BLaER1 treated with 17β-estradiol and CSF1 and Interleukin-3, amounts not matched to agents 10 nM and 100 nM (cell line): ENCODE data around the gene S1PR4.

Source experiments
- H3K27ac ChIP-seq, 11 experiments: shearing (Covaris generic); formaldehyde crosslinking; 2 replicates each; pipeline ENCODE4 v1.8.1; 2022
- H3K27me3 ChIP-seq, 11 experiments: shearing (Covaris generic); formaldehyde crosslinking; 2 replicates each; pipeline ENCODE4 v1.8.1; 2022
- H3K36me3 ChIP-seq, 11 experiments: shearing (Covaris generic); formaldehyde crosslinking; 2 replicates each; pipeline ENCODE4 v1.8.1; 2022
- H3K4me1 ChIP-seq, 10 experiments: shearing (Covaris generic); formaldehyde crosslinking; 2 replicates each; pipeline ENCODE4 v1.8.1; 2022
- H3K4me2 ChIP-seq, 11 experiments: shearing (Covaris generic); formaldehyde crosslinking; 2 replicates each; pipeline ENCODE4 v1.8.1; 2022
- H3K4me3 ChIP-seq, 10 experiments: shearing (Covaris generic); formaldehyde crosslinking; 2 replicates each; pipeline ENCODE4 v1.8.1; 2022
- H3K9ac ChIP-seq, 11 experiments: shearing (Covaris generic); formaldehyde crosslinking; 2 replicates each; pipeline ENCODE4 v1.8.1; 2022
- H3K9me3 ChIP-seq, 11 experiments: shearing (Covaris generic); formaldehyde crosslinking; replicated peaks in 1 of 11; 2 replicates each; pipeline ENCODE4 v1.8.1; 2022
- H4K20me1 ChIP-seq, 11 experiments: shearing (Covaris generic); formaldehyde crosslinking; 2 replicates each; pipeline ENCODE4 v1.8.1; 2022
- Cebpa-rat ChIP-seq, 11 experiments: shearing (Covaris generic); IDR thresholded peaks; 2 replicates each; pipeline ENCODE4 v1.8.1; 2022

Gene S1PR4

DNA sequence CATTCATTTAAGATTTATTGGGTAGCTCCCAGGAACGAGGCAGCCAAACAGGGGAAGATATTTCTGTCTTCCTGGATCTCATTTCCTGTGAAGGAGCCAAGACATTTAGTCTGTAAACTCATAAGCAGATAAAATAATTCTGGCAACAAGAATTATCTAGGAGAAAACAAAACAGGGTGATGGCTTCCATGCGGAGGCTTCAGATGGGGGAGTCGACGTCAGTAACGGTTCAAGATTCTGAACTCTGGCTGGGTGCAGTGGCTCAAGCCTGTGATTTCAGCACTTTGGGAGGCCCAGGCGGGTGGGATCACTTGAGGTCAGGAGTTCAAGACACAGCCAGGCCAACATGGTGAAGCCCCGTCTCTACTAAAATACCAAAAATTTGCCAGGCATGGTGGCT lies 41.5 kb upstream of the S1PR4 start:
- H3K4me2 ChIP-seq = peak overlapping the region; percentile 81 to 97 (median 93)
- peaks cover 0 to 27% (median 16%) of the 10 kb centered on the region in 11 experiments; a peak in 14 of 22 replicates for H3K36me3 ChIP-seq
- no peaks in the 10 kb centered on the region; a peak in 1 of 22 replicates for H4K20me1 ChIP-seq
- peak overlapping the region; percentile 95 to 100 (median 98) for H3K9ac ChIP-seq
- H3K4me1 ChIP-seq = peaks cover 65 to 89% (median 80%) of the 10 kb centered on the region in 10 experiments
- peaks cover 0 to 14% (median 0%) of the 10 kb centered on the region in 11 experiments; a peak in 3 of 22 replicates for H3K9me3 ChIP-seq
- no peaks in the 10 kb centered on the region for H3K27me3 ChIP-seq
- no peak for TF ChIP-seq Cebpa-rat (IDR thresholded peaks at IDR 0.05)
- peak overlapping the region; percentile 93 to 99 (median 98) for H3K27ac ChIP-seq
- H3K4me3 ChIP-seq = peak overlapping the region; percentile 83 to 100 (median 99)

DNA sequence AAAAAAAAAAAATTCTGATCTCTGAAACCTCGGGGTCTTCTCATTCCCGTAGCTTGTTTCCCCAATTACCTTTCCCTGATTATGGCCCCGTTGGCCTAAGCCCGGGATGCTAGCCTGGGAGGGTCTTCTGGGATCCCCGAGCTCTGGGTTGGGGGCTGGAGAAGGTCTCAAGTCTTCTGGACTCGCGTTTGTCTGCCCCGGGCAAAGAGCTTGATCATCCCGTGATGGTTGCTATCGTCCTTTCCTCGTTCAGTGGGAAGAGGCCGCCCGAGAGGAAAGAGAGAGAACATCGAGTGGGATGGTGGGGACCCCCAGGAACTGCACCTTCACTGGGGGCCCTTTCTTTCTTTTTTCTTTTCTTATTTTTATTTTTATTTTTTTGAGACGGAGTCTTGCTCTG lies 40.3 kb upstream of the S1PR4 start:
- peaks cover 0 to 27% (median 16%) of the 10 kb centered on the region in 11 experiments; a peak in 14 of 22 replicates for H3K36me3 ChIP-seq
- H3K4me3 ChIP-seq = peak overlapping the region; percentile 83 to 100 (median 99)
- no peak for TF ChIP-seq Cebpa-rat (IDR thresholded peaks at IDR 0.05)
- peaks cover 66 to 89% (median 80%) of the 10 kb centered on the region in 10 experiments for H3K4me1 ChIP-seq
- H3K27ac ChIP-seq = peak overlapping the region; percentile 35 to 99 (median 96); a peak in 21 of 22 replicates
- peak overlapping the region; percentile 95 to 100 (median 98); a peak in 20 of 22 replicates for H3K9ac ChIP-seq
- H3K27me3 ChIP-seq = no peaks in the 10 kb centered on the region
- peak overlapping the region; percentile 81 to 97 (median 93) for H3K4me2 ChIP-seq
- no peaks in the 10 kb centered on the region; a peak in 1 of 22 replicates for H4K20me1 ChIP-seq
- H3K9me3 ChIP-seq = peaks cover 0 to 14% (median 0%) of the 10 kb centered on the region in 11 experiments; a peak in 3 of 22 replicates

DNA sequence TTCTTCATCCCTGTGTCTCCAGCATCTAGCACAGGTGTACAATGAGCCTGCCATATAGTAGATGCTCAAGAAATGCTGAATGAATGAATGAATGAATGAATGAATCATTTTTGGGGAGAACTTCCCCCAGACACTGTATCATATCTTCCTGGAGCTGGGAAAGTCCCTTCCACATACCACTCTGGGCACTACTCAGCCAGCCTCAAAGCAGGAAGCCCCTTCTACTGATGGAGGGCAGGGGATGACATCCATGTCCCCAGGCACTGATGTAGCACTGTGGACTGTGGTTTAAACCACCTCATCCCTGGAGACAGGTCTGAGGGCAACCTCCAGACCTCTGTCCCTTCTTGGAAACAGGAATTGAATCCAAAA lies 37.9 kb upstream of the S1PR4 start:
- Histone ChIP-seq H3K36me3 (peaks cover 0 to 27% (median 18%) of the 10 kb centered on the region in 11 experiments; a peak in 14 of 22 replicates), H3K4me2 (peak overlapping the region; percentile 71 to 97 (median 84)), H4K20me1 (no peaks in the 10 kb centered on the region; a peak in 1 of 22 replicates), H3K4me3 (peak overlapping the region in 7 of 10 experiments; percentile 4 to 93 (median 34); a peak in 9 of 20 replicates), H3K27ac (peak overlapping the region; percentile 82 to 99 (median 94)), H3K9ac (peak overlapping the region; percentile 75 to 90 (median 81); a peak in 21 of 22 replicates), H3K27me3 (no peaks in the 10 kb centered on the region), H3K9me3 (peaks cover 0 to 14% (median 0%) of the 10 kb centered on the region in 11 experiments; a peak in 3 of 22 replicates), H3K4me1 (peaks cover 68 to 91% (median 82%) of the 10 kb centered on the region in 10 experiments)
- no peak for TF ChIP-seq Cebpa-rat (IDR thresholded peaks at IDR 0.05)

DNA sequence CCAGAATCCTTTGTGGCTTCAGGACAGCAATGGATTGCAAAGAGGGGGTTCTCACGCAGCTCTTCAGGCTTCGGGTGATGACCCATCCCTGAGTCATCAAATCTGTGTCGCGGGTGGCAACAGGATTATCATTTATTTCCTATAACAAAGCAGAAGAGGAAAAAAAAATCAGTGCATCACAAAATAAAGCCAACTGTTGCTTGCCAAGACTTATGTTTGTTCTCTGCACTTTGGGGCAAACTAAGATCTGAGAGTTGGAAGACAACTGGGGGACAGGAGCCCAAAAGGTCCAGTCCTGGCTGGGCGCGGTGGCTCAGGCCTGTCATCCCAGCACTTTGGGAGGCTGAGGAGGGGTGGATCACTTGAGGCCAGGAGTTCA lies 36.3 kb upstream of the S1PR4 start:
- Histone ChIP-seq H3K36me3 (peaks cover 9 to 41% (median 26%) of the 10 kb centered on the region in 11 experiments; a peak in 16 of 22 replicates), H3K9me3 (peaks cover 0 to 14% (median 0%) of the 10 kb centered on the region in 11 experiments; a peak in 3 of 22 replicates), H4K20me1 (peaks cover 0 to 10% (median 0%) of the 10 kb centered on the region in 11 experiments; a peak in 4 of 22 replicates), H3K9ac (peak overlapping the region; percentile 75 to 90 (median 81)), H3K27me3 (no peaks in the 10 kb centered on the region), H3K4me3 (peak overlapping the region in 5 of 10 experiments; percentile 4 to 53 (median 27); a peak in 8 of 20 replicates), H3K4me1 (peaks cover 82 to 100% (median 90%) of the 10 kb centered on the region in 10 experiments), H3K27ac (peak overlapping the region; percentile 82 to 99 (median 94)), H3K4me2 (peak overlapping the region; percentile 71 to 97 (median 84))
- TF ChIP-seq Cebpa-rat (IDR thresholded peaks at IDR 0.05) = no peak

DNA sequence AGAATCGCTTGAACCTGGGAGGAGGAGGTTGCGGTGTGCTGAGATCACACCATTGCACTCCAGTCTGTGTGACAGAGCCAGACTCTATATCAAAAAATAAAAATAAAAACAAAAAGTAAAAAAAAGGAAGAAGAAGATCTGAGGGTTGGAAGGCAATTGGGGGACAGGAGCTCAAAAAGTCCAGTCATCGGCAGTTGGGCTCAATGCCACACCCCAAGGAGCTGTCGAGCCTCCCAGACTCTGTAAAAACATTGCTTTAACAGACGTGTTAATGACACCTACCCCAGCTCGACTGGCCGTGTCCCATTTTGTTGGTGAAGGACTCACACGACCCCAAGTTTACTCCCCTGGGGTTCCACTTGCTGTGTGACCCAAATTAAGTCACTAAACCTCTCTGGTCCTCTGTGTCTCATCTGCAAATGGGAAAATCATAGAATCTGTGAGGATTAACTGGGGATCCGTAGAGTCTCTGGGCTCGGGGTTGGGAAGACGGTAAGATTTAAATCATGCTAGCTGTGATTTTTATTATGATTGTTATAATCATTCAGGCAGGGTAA lies 35.7 kb upstream of the S1PR4 start:
- H3K27ac ChIP-seq = peak overlapping the region; percentile 82 to 99 (median 94)

DNA sequence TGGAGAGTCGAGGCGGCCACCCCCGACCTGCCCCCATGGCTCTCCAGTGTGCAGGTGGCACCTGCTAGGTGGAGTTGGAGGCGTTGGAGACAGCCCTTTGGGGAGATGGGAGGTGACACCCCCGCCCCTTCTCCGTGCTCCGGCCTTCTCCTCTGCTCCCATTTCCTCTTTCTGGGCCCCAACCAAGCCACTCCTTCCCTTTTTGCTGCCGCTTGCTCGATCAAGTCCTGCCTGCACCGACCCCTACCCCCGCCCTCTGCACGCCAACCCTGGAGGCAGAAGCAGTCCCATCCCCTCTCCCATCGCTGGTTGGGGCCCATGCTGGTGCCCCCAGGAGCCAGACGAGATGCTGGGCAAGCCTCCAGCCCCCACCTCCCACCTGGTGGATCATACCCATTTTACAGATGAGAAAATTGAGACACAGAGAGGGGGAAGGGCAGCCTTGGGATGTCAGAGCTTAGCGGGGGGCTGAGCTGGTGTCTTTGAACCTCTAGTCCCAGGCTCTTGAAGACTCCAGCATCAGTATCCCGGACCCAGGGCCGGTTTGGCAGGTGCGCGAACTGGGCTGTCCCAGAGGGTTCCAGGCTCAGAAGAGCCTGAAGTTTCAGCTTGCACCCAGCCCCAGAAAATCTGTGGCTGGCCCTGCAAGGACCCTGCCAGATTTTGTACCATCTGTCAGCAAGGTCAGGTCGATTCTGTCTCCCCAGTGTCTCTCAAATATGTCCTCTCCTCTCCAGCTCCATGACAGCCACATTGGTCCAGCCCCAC lies 32.5 kb upstream of the S1PR4 start:
- peak overlapping the region in 2 of 10 experiments; percentile 13 to 38; a peak in 3 of 20 replicates for H3K4me3 ChIP-seq

More for the DNA sequence above, 35.7 kb upstream of the S1PR4 start:
- Histone ChIP-seq H3K4me2 (peak overlapping the region; percentile 71 to 97 (median 84)), H3K27me3 (no peaks in the 10 kb centered on the region), H4K20me1 (peaks cover 0 to 10% (median 0%) of the 10 kb centered on the region in 11 experiments; a peak in 4 of 22 replicates), H3K9me3 (peaks cover 0 to 14% (median 0%) of the 10 kb centered on the region in 11 experiments; a peak in 3 of 22 replicates), H3K36me3 (peaks cover 9 to 43% (median 28%) of the 10 kb centered on the region in 11 experiments; a peak in 18 of 22 replicates), H3K4me1 (peaks cover 83 to 100% (median 93%) of the 10 kb centered on the region in 10 experiments), H3K4me3 (peak overlapping the region in 5 of 10 experiments; percentile 4 to 53 (median 17); a peak in 6 of 20 replicates), H3K9ac (peak overlapping the region; percentile 75 to 90 (median 81))
- TF ChIP-seq Cebpa-rat (IDR thresholded peaks at IDR 0.05) = no peak

DNA sequence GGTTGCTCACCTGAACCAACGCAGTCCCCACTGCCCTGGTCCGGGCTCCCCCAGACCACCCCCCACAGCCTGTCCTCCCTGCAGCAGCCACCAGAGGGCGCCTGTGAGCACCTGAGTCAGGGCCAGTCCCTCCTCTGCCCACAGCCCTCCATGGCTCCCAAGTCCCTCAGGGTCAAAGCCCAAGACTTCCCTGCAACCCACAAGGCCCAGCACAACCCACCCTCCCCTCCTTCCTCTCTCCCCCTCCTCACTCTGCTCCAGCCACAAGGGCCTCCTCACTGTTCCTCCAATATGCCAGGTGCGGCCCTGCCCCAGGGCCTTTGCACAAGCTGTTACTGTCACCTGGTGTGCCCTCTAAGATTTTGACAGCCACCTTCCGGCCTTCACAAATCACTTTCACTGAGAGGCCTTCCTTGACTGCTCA lies 31.9 kb upstream of the S1PR4 start:
- Histone ChIP-seq H3K4me2 (peak overlapping the region; percentile 50 to 97 (median 80); a peak in 21 of 22 replicates), H3K9me3 (peaks cover 0 to 13% (median 6%) of the 10 kb centered on the region in 11 experiments; a peak in 14 of 22 replicates), H3K27ac (peak overlapping the region; percentile 58 to 99 (median 66); a peak in 21 of 22 replicates), H3K4me1 (peaks cover 94 to 100% (median 98%) of the 10 kb centered on the region in 10 experiments), H3K4me3 (no peak overlapping the region; a peak in 1 of 20 replicates), H4K20me1 (peaks cover 0 to 24% (median 0%) of the 10 kb centered on the region in 11 experiments; a peak in 5 of 22 replicates), H3K36me3 (peaks cover 43 to 61% (median 51%) of the 10 kb centered on the region in 11 experiments), H3K27me3 (no peaks in the 10 kb centered on the region), H3K9ac (peak overlapping the region in 3 of 11 experiments; percentile 13 to 65 (median 46); a peak in 4 of 22 replicates)
- TF ChIP-seq Cebpa-rat (IDR thresholded peaks at IDR 0.05) = no peak

More for the DNA sequence above, 32.5 kb upstream of the S1PR4 start:
- Histone ChIP-seq H3K27ac (peak overlapping the region; percentile 58 to 99 (median 66); a peak in 21 of 22 replicates), H3K4me2 (peak overlapping the region; percentile 50 to 97 (median 80)), H3K4me1 (peaks cover 94 to 100% (median 98%) of the 10 kb centered on the region in 10 experiments), H3K36me3 (peaks cover 37 to 55% (median 45%) of the 10 kb centered on the region in 11 experiments), H3K9me3 (peaks cover 0 to 8% (median 2%) of the 10 kb centered on the region in 11 experiments; a peak in 6 of 22 replicates), H4K20me1 (peaks cover 0 to 24% (median 0%) of the 10 kb centered on the region in 11 experiments; a peak in 5 of 22 replicates), H3K27me3 (no peaks in the 10 kb centered on the region), H3K9ac (peak overlapping the region; percentile 19 to 65 (median 55); a peak in 16 of 22 replicates)
- no peak for TF ChIP-seq Cebpa-rat (IDR thresholded peaks at IDR 0.05)

DNA sequence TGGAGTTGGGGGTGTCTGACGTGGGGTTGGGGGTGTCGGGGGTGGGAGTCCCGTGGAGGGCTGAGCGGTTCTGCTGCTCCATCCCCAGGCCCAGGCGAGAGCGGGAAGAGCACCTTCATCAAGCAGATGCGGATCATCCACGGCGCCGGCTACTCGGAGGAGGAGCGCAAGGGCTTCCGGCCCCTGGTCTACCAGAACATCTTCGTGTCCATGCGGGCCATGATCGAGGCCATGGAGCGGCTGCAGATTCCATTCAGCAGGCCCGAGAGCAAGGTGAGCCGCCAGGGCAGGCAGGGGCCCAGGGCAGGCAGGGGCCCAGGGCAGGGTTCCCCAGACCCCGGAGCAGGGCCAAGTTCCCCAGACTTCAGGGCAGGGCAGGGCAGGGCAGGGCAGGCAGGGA lies 30.1 kb upstream of the S1PR4 start:
- Histone ChIP-seq H3K4me3 (no peak overlapping the region), H3K27me3 (no peaks in the 10 kb centered on the region), H3K27ac (peak overlapping the region in 3 of 11 experiments; percentile 66 to 96 (median 70); a peak in 5 of 22 replicates), H3K36me3 (peaks cover 59 to 73% (median 69%) of the 10 kb centered on the region in 11 experiments), H3K4me2 (peak overlapping the region; percentile 26 to 84 (median 62); a peak in 15 of 22 replicates), H3K9me3 (peaks cover 0 to 31% (median 19%) of the 10 kb centered on the region in 11 experiments; a peak in 16 of 22 replicates), H3K9ac (no peak overlapping the region; a peak in 1 of 22 replicates), H4K20me1 (peaks cover 0 to 24% (median 0%) of the 10 kb centered on the region in 11 experiments; a peak in 5 of 22 replicates), H3K4me1 (peaks cover 90 to 100% (median 94%) of the 10 kb centered on the region in 10 experiments)
- TF ChIP-seq Cebpa-rat (IDR thresholded peaks at IDR 0.05) = no peak
